Tibial nerve (tissue), 4 donors: ENCODE results near the gene TNNI3K. TPM values are rescaled to one million over a fixed set of nuclear protein-coding genes. Genes with fewer than 3 reads are reported as not detected.

Experiments used
- DNase-seq, 2 donors: peaks; one replicate each; pipeline ENCODE4 v3.0.0-alpha.2; 2019; ENCODE audit warnings: low spot score in 2 of 2
- H3K27ac ChIP-seq, 4 donors: fragments of 200-600 bp; sonication (generic) in 3 of 4; one replicate each; pipeline ENCODE4 v1.5.1; 2017 to 2019; ENCODE audit warnings: mild to moderate bottlenecking in 1 of 4
- H3K27me3 ChIP-seq, 2 donors: fragments of 200-600 bp; sonication (generic) in 1 of 2; one replicate each; pipeline versions ENCODE4 v1.5.1 to v1.6.0; 2017 to 2019
- H3K36me3 ChIP-seq, 3 donors: fragments of 200-600 bp; sonication (generic); one replicate each; pipeline ENCODE4 v1.5.1; 2018 to 2019
- H3K4me1 ChIP-seq, 4 donors: fragments of 200-600 bp; sonication (generic) in 3 of 4; one replicate each; pipeline ENCODE4 v1.5.1; 2017 to 2019
- H3K4me3 ChIP-seq, 4 donors: fragments of 200-600 bp; sonication (generic) in 3 of 4; one replicate each; pipeline ENCODE4 v1.5.1; 2017 to 2019; ENCODE audit warnings: mild to moderate bottlenecking in 1 of 4, moderate library complexity in 1 of 4
- H3K9me3 ChIP-seq, 4 donors: fragments of 200-600 bp; sonication (generic) in 3 of 4; one replicate each; pipeline ENCODE4 v1.5.1; 2017 to 2019
- EP300 ChIP-seq, 2 donors: sonication (generic); formaldehyde crosslinking; IDR thresholded peaks; one replicate each; pipeline ENCODE4 v1.6.1; 2017; ENCODE audit warnings: antibody characterized with exemption in 2 of 2, mild to moderate bottlenecking in 1 of 2
- POLR2A ChIP-seq, 2 donors: fragments of 450-650 bp; IDR thresholded peaks; one replicate each; pipeline ENCODE4 v1.6.1; 2017; ENCODE audit warnings: antibody characterized with exemption in 2 of 2, mild to moderate bottlenecking in 2 of 2, moderate library complexity in 2 of 2
- WGBS, 2 donors: methylation state at CpG; one replicate each; pipeline ENCODE4 v1.1.5; 2018; 5-methylcytosine and 5-hydroxymethylcytosine counted together
- total RNA-seq, 4 donors: library from RNA; depleted of rRNA; stranded (reverse); fragments of >200 nt; gene quantifications; one replicate each; pipeline ENCODE4 v1.1.0, GENCODE V29; 2016
- TF ChIP-seq, protein P1 (sequence below), 5 experiments: fragments of 200-600 bp in 3 of 5; fragments of 450-650 bp in 2 of 5; sonication (generic) in 3 of 5; IDR thresholded peaks; one replicate each; pipeline ENCODE4 v1.5.1; 2016 to 2019; ENCODE audit warnings: antibody characterized with exemption in 5 of 5, mild to moderate bottlenecking in 3 of 5, moderate library complexity in 2 of 5

The TNNI3K gene
- total RNA-seq, 4 donors from 2014 or later, result 2.2 to 4.6 (median 4.0) TPM

GRCh38 chr1:74333244-74333643, 98.1 kb downstream of the TNNI3K start:
- Histone ChIP-seq H3K9me3 (no peaks in the 10 kb centered on the region), H3K27ac (no peak overlapping the region), H3K4me3 (no peak overlapping the region), H3K27me3 (no peaks in the 10 kb centered on the region), H3K36me3 (peaks cover 0 to 33% (median 0%) of the 10 kb centered on the region in 3 donors), H3K4me1 (no peaks in the 10 kb centered on the region)
- DNase-seq, result no peak
- TF ChIP-seq POLR2A (IDR thresholded peaks at IDR 0.05) (no peak), EP300 (IDR thresholded peaks at IDR 0.05) (no peak)
- TF ChIP-seq, protein P1, sequence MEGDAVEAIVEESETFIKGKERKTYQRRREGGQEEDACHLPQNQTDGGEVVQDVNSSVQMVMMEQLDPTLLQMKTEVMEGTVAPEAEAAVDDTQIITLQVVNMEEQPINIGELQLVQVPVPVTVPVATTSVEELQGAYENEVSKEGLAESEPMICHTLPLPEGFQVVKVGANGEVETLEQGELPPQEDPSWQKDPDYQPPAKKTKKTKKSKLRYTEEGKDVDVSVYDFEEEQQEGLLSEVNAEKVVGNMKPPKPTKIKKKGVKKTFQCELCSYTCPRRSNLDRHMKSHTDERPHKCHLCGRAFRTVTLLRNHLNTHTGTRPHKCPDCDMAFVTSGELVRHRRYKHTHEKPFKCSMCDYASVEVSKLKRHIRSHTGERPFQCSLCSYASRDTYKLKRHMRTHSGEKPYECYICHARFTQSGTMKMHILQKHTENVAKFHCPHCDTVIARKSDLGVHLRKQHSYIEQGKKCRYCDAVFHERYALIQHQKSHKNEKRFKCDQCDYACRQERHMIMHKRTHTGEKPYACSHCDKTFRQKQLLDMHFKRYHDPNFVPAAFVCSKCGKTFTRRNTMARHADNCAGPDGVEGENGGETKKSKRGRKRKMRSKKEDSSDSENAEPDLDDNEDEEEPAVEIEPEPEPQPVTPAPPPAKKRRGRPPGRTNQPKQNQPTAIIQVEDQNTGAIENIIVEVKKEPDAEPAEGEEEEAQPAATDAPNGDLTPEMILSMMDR (IDR thresholded peaks at IDR 0.05), result no peak
- 73 to 75% methylated on average over 2 of the region's 2 CpGs for WGBS, 2 donors

GRCh38 chr1:74334147-74334546, 99.0 kb downstream of the TNNI3K start:
- DNase-seq, result no peak
- Histone ChIP-seq H3K4me1 (peaks cover 0 to 2% (median 0%) of the 10 kb centered on the region in 4 donors), H3K9me3 (no peaks in the 10 kb centered on the region), H3K27ac (no peak overlapping the region), H3K36me3 (peaks cover 0 to 33% (median 0%) of the 10 kb centered on the region in 3 donors), H3K4me3 (no peak overlapping the region), H3K27me3 (no peaks in the 10 kb centered on the region)
- TF ChIP-seq, protein P1 (IDR thresholded peaks at IDR 0.05), result no peak
- TF ChIP-seq POLR2A (IDR thresholded peaks at IDR 0.05), result no peak
- TF ChIP-seq EP300 (IDR thresholded peaks at IDR 0.05), result no peak

DNA sequence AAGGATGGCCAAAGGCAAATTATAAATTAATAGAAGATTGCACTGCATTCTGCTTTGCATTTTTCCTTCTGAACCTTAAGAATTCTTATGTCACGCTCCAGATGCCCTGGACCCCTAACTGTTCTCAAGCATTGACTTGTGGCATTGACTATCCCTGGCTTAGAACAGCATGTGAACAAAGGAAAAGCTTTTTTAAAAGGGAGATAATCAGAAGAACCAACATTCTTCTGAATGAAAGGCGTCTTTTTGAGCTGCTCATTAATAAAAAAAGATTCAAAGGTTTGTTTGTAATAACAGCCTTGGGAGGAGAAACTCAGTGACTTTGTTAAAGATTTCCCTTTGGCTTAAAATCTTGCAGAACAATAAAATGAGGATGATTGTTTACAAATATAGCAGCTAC, 105.5 kb downstream of the TNNI3K start:
- 50 to 59% methylated on average over 2 of the region's 2 CpGs for WGBS, 2 donors
- DNase-seq, result no peak
- TF ChIP-seq, protein P1 (IDR thresholded peaks at IDR 0.05), result no peak
- TF ChIP-seq EP300 (IDR thresholded peaks at IDR 0.05), result no peak
- TF ChIP-seq POLR2A (IDR thresholded peaks at IDR 0.05), result no peak
- H3K27me3 ChIP-seq, result no peaks in the 10 kb centered on the region
- peaks cover 0 to 6% (median 0%) of the 10 kb centered on the region in 4 donors for H3K4me1 ChIP-seq
- H3K27ac ChIP-seq, result no peak overlapping the region
- H3K36me3 ChIP-seq, result peaks cover 0 to 22% (median 0%) of the 10 kb centered on the region in 3 donors
- H3K9me3 ChIP-seq, result no peaks in the 10 kb centered on the region
- H3K4me3 ChIP-seq, result no peak overlapping the region

DNA sequence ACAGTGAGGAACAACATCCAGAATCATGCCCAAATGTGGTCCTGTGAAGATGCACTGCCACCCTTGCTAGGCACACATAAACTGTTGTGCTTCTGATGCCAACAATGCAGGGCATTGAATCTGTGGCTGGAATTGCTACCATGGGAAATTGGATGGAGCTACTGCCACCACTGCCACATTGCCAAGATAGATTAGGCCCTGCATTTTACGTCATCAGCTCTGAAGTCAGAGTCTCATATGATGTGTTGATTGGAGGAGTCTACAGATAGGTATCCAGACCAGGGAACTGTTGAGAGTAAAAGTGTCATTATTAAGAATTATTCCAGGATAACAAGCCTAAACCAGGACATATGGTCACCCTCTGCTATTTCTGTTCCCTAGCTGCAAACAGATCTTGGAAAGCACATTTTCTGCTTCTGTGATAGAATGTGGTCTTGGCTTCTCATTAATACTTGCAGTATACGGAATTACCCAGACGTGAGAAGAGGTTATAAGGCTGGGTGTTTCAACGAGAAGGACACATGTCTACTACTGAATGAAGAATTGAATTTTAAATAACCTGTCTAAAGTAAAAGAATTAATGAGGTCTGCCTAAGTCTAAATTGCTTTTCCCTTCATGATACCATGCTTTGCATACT, 106.6 kb downstream of the TNNI3K start:
- Histone ChIP-seq H3K27ac (no peak overlapping the region), H3K27me3 (no peaks in the 10 kb centered on the region), H3K4me1 (peaks cover 0 to 6% (median 0%) of the 10 kb centered on the region in 4 donors), H3K36me3 (peaks cover 0 to 20% (median 0%) of the 10 kb centered on the region in 3 donors), H3K4me3 (no peak overlapping the region), H3K9me3 (no peaks in the 10 kb centered on the region)
- TF ChIP-seq POLR2A (IDR thresholded peaks at IDR 0.05) (no peak), EP300 (IDR thresholded peaks at IDR 0.05) (no peak)
- TF ChIP-seq, protein P1 (IDR thresholded peaks at IDR 0.05), result no peak
- 84 to 95% methylated on average over 4 of the region's 4 CpGs for WGBS, 2 donors
- no peak for DNase-seq

DNA sequence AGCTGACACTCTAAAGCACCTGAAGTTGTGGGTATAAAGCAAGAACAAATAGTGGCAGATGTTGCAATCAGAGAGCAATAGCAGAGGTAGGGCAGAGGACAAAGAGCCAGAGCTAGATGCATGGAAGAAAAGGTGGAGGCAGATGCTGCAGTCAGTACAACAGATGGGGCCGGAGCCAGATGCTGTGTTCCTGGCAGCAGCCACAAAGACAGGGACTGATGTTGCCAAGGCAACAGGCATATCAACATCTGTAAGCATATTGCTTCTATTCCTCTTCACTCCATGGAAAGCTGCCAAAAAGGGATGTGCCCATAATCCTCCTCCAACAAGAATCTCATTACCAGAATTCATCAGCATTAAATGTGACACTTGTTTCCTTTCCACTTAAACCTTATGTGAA, 108.0 kb downstream of the TNNI3K start:
- DNase-seq, result no peak

More for the DNA sequence above, 108.0 kb downstream of the TNNI3K start:
- H3K27ac ChIP-seq, result no peak overlapping the region
- no peaks in the 10 kb centered on the region for H3K9me3 ChIP-seq
- 28 to 48% methylated on average over 1 of the region's 1 CpG for WGBS, 2 donors
- H3K27me3 ChIP-seq, result no peaks in the 10 kb centered on the region
- TF ChIP-seq POLR2A (IDR thresholded peaks at IDR 0.05), result no peak
- H3K4me1 ChIP-seq, result peaks cover 0 to 6% (median 0%) of the 10 kb centered on the region in 4 donors
- H3K36me3 ChIP-seq, result peaks cover 0 to 20% (median 0%) of the 10 kb centered on the region in 3 donors
- no peak overlapping the region for H3K4me3 ChIP-seq
